Naive thymus-derived CD4-positive, alpha-beta T cell (primary cell): Measurements from ENCODE around the gene SLC6A9. TPM values are rescaled to one million over a fixed set of nuclear protein-coding genes. Genes with fewer than 3 reads are reported as not detected.

Source experiments
- ATAC-seq: fragments of 150-1000 bp; cut with Tn5 transposase; 2 replicates; pipeline ENCODE4 v1.10.0; 2021; ENCODE audit warnings: mild to moderate bottlenecking, moderate library complexity
- CTCF ChIA-PET: fragments of 350-600 bp; sonication (Branson Sonifier 250); formaldehyde crosslinking; loops from one replicate; lab custom pipeline; 2021; ENCODE audit warnings: antibody characterized with exemption; lab: Charles Lee
- POLR2A ChIA-PET: fragments of 350-600 bp; sonication (Branson Sonifier 250); formaldehyde crosslinking; loops from one replicate; lab custom pipeline; 2021; ENCODE audit warnings: antibody characterized with exemption, inconsistent platforms; lab: Charles Lee
- DNase-seq, 9 donors: peaks; one replicate each; pipeline versions ENCODE4 v3.0.0 to v3.0.0-alpha.2; 2020 to 2022; ENCODE audit warnings: mixed read lengths in 1 of 9
- H3K27ac ChIP-seq: one replicate; pipeline ENCODE4 v1.7.0; 2013; ENCODE audit warnings: mild to moderate bottlenecking, low read depth, low read length, moderate library complexity
- H3K27me3 ChIP-seq, 2 donors: one replicate each; pipeline ENCODE4 v1.7.0; 2013; ENCODE audit warnings: low read length in 2 of 2, mild to moderate bottlenecking in 2 of 2, moderate library complexity in 2 of 2; ENCODE audit not compliant: control insufficient read depth in 2 of 2, insufficient read depth in 2 of 2
- H3K36me3 ChIP-seq, 3 experiments: 1 replicate in 2 of 3; 2 replicates in 1 of 3; pipeline ENCODE4 v1.7.0; 2013; ENCODE audit warnings: low read length in 3 of 3, mild to moderate bottlenecking in 3 of 3, moderate library complexity in 1 of 3; ENCODE audit not compliant: insufficient read depth in 3 of 3, control insufficient read depth in 2 of 3
- H3K4me1 ChIP-seq, 2 donors: one replicate each; pipeline ENCODE4 v1.7.0; 2013; ENCODE audit warnings: low read length in 2 of 2, mild to moderate bottlenecking in 2 of 2, moderate library complexity in 1 of 2; ENCODE audit not compliant: control insufficient read depth in 2 of 2, insufficient read depth in 2 of 2
- H3K4me3 ChIP-seq: 2 replicates; pipeline ENCODE4 v1.7.0; 2013; ENCODE audit warnings: mild to moderate bottlenecking, low read length
- H3K9me3 ChIP-seq, 3 experiments: 1 replicate in 2 of 3; 2 replicates in 1 of 3; pipeline ENCODE4 v1.7.0; 2013; ENCODE audit warnings: low read length in 3 of 3; ENCODE audit not compliant: control insufficient read depth in 2 of 3
- H3K27ac Mint-ChIP-seq, 9 donors: one replicate each; pipeline ENCODE4 v1.8.0; 2020 to 2022; ENCODE audit warnings: mixed read lengths in 9 of 9, mild to moderate bottlenecking in 8 of 9, moderate library complexity in 5 of 9, inconsistent platforms in 2 of 9
- H3K27me3 Mint-ChIP-seq, 5 donors: one replicate each; pipeline ENCODE4 v1.8.0; 2021 to 2022; ENCODE audit warnings: mixed read lengths in 5 of 5, mild to moderate bottlenecking in 1 of 5
- H3K36me3 Mint-ChIP-seq, 5 donors: one replicate each; pipeline ENCODE4 v1.8.0; 2020 to 2022; ENCODE audit warnings: mixed read lengths in 5 of 5, mild to moderate bottlenecking in 3 of 5, inconsistent platforms in 1 of 5
- H3K4me1 Mint-ChIP-seq, 7 donors: one replicate each; pipeline ENCODE4 v1.8.0; 2020 to 2022; ENCODE audit warnings: mixed read lengths in 7 of 7, mild to moderate bottlenecking in 3 of 7, inconsistent platforms in 1 of 7
- H3K4me3 Mint-ChIP-seq, 10 donors: one replicate each; pipeline ENCODE4 v1.8.0; 2020 to 2022; ENCODE audit warnings: mild to moderate bottlenecking in 10 of 10, mixed read lengths in 10 of 10, moderate library complexity in 6 of 10, inconsistent platforms in 2 of 10
- H3K9me3 Mint-ChIP-seq, 11 donors: one replicate each; pipeline ENCODE4 v1.8.0; 2020 to 2022; ENCODE audit warnings: mixed read lengths in 11 of 11, mild to moderate bottlenecking in 4 of 11, inconsistent platforms in 1 of 11, moderate library complexity in 1 of 11
- intact Hi-C, 2 donors: fragments of 100-400 bp; cut with micrococcal nuclease; formaldehyde crosslinking; loops; one replicate each; pipeline ENCODE4 v1.15.1; 2023
- polyA plus RNA-seq, 2 donors: library from polyadenylated mRNA; unstranded; fragments of 300-500 nt; fragmentation: Illumina TruSeq; gene quantifications; one replicate each; pipeline ENCODE4 v1.2.3, GENCODE V29; 2021
- total RNA-seq, 6 experiments: library from RNA in 5 of 6; stranded (reverse) in 5 of 6; gene quantifications; 1 replicate in 5 of 6; 2 replicates in 1 of 6; pipeline ENCODE4 v1.2.3 and lab custom pipeline; 2021 to 2026

The SLC6A9 gene
- total and polyA plus RNA-seq, 7 experiments from 2014 or later = 0.26 to 5.0 (median 0.49) TPM; not detected in 2

DNA sequence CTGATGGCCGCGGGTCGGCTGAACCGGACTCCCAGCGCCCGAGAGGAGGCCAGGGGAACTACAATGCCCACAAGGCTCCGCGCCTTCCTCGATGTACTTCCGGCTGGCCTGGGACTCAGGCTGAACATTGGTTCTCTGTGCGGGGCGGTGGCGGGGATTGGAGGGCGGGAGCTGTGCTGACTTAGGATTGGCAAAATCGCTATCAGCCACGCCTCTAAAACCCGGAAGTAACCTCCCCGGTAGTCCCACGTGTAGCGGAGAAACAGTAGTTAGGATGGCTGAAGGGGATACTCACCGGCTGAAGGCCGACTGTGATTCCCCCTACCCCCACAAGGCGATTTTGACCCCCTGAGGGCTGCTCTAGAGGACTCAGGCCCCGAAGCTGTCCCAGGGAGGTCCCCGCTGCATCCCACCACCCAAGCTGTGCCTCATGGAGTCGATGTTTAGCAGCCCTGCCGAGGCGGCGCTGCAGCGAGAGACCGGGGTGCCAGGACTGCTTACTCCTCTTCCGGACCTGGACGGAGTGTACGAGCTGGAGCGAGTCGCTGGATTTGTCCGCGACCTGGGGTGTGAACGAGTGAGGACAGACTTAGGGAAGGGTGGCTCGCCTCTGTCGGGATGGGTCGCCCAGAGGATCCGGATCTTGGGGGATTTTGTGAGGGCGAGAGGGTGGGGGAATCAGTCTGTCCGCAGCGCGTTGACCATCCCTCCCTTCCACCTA is 61.4 kb downstream of the SLC6A9 start, which contains the start of gene DPH2:
Gene DPH2, plus strand, starts transcription at position 265 of the 721 bp plus-strand sequence. Its CDS starts 166 bp downstream, at position 431.
- peaks cover 0 to 4% (median 0%) of the 10 kb centered on the region in 5 donors for H3K36me3 Mint-ChIP-seq
- H3K4me3 ChIP-seq = peak within 1 kb of the TSS; percentile 71
- ChIA-PET POLR2A (interaction anchor here (1.8 to 2.1 kb wide), 2 partner anchors 21 to 24 kb away, joined by 5 to 9 read pairs; no protein-coding TSS in a partner anchor), CTCF (no interaction called here)
- peak; percentile 93 for ATAC-seq
- H3K9me3 ChIP-seq = no peaks in the 10 kb centered on the region
- no peaks in the 10 kb centered on the region for H3K27me3 Mint-ChIP-seq
- H3K27me3 ChIP-seq = no peaks in the 10 kb centered on the region
- H3K4me1 Mint-ChIP-seq = peaks cover 26 to 40% (median 32%) of the 10 kb centered on the region in 7 donors
- H3K9me3 Mint-ChIP-seq = peaks cover 0 to 1% (median 0%) of the 10 kb centered on the region in 11 donors
- intact Hi-C loops = loop anchor here (1.0 to 10.0 kb wide), 9 partner anchors 21 to 1715 kb away; partner anchors contain the start of genes IPO13 (in 2 of the 2), KDM4A (in 2 of the 2), CCDC24 (in 1 of the 2) and ELOVL1 (in 1 of the 2)
- peak within 1 kb of the TSS; percentile 73 for H3K27ac ChIP-seq
- H3K4me1 ChIP-seq = peaks cover 14 to 20% of the 10 kb centered on the region in 2 donors
- H3K36me3 ChIP-seq = peaks cover 0 to 12% (median 0%) of the 10 kb centered on the region in 3 experiments
- peak; percentile 74 to 97 (median 89) for DNase-seq
- peak within 1 kb of the TSS in 8 of 9 donors; percentile 59 to 93 (median 85) for H3K27ac Mint-ChIP-seq
- peak within 1 kb of the TSS; percentile 93 to 97 (median 95) for H3K4me3 Mint-ChIP-seq

DNA sequence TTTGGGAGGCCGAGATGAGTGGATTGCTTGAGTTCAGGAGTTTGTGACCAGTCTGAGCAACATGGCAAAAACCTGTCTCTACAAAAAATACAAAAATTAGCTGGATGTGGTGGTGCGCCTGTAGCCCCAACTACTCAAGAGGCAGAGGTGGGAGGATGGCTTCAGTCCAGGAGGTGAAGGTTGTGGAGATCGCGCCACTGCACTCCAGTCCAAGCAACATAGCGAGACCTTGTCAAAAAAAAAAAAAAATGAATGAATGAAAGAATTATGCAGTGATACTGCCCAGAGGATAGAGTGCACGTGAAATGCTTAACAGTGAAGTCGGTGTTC is 61.9 kb downstream of the SLC6A9 start:
- ATAC-seq (no peak), DNase-seq (no peak)
- no peaks in the 10 kb centered on the region for H3K27me3 Mint-ChIP-seq
- intact Hi-C loops = loop anchor here (1.0 kb wide), 4 partner anchors 22 to 319 kb away; partner anchors contain the start of genes IPO13 (in 2 of the 2), KDM4A (in 2 of the 2) and CCDC24 (in 1 of the 2)
- peaks cover 0 to 4% (median 0%) of the 10 kb centered on the region in 5 donors for H3K36me3 Mint-ChIP-seq
- H3K9me3 Mint-ChIP-seq = peaks cover 0 to 1% (median 0%) of the 10 kb centered on the region in 11 donors
- H3K27me3 ChIP-seq = no peaks in the 10 kb centered on the region
- CTCF ChIA-PET = no interaction called here
- H3K9me3 ChIP-seq = no peaks in the 10 kb centered on the region
- H3K27ac Mint-ChIP-seq = peak overlapping the region in 8 of 9 donors; percentile 14 to 90 (median 79)
- H3K4me3 ChIP-seq = peak overlapping the region; percentile 71
- H3K4me3 Mint-ChIP-seq = peak overlapping the region; percentile 93 to 97 (median 95)
- H3K4me1 Mint-ChIP-seq = peaks cover 25 to 40% (median 32%) of the 10 kb centered on the region in 7 donors
- H3K36me3 ChIP-seq = peaks cover 0 to 11% (median 0%) of the 10 kb centered on the region in 3 experiments
- no peak overlapping the region for H3K27ac ChIP-seq
- POLR2A ChIA-PET = interaction anchor here (1.8 to 2.1 kb wide), 2 partner anchors 21 to 24 kb away, joined by 5 to 9 read pairs; no protein-coding TSS in a partner anchor
- H3K4me1 ChIP-seq = peaks cover 14 to 20% of the 10 kb centered on the region in 2 donors

DNA sequence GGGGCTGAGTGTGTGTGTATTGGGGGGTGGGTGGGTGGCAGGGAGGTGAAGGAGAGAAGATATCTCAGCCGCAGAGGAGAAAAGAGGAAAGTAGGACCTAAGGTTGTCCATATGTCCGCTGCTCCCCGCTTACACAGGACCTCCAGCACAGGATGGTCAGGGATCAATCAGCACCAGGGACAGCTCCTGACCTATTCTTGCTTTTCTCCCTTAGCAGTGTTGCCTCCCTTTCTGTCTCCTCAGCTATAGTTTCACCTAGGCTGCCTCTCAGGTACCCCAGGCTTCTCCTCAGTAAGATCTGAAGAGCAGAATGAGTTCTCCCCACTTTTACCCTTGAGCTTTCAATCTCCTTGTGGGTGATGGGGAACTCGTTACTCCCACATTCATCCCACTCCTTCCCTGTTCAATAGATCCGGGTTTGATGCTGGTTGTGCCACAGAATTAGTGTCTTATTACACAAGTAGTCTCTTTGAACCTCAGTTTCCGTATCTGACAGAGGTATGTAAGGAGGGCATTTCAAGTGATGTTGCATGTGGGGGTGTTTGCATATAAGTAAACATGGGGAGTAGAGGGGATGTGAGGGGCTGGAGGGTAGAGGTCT is 62.8 kb downstream of the SLC6A9 start:
- Histone ChIP-seq H3K4me1 (peaks cover 9 to 15% of the 10 kb centered on the region in 2 donors), H3K27ac (no peak overlapping the region), H3K36me3 (peaks cover 0 to 15% (median 0%) of the 10 kb centered on the region in 3 experiments), H3K4me3 (no peak overlapping the region), H3K27me3 (no peaks in the 10 kb centered on the region), H3K9me3 (no peaks in the 10 kb centered on the region)
- Mint-ChIP-seq H3K9me3 (no peaks in the 10 kb centered on the region), H3K4me3 (no peak overlapping the region), H3K27me3 (no peaks in the 10 kb centered on the region), H3K4me1 (peaks cover 15 to 31% (median 24%) of the 10 kb centered on the region in 7 donors), H3K36me3 (peaks cover 0 to 4% (median 0%) of the 10 kb centered on the region in 5 donors), H3K27ac (peak overlapping the region in 1 of 9 donors; percentile 26)
- ATAC-seq = no peak
- DNase-seq = no peak
- intact Hi-C loops = loop anchor here in 1 of 2 donors (1.0 kb wide), 1 partner anchor 205 kb away; no protein-coding TSS in a partner anchor
- POLR2A ChIA-PET = no interaction called here
- CTCF ChIA-PET = no interaction called here

DNA sequence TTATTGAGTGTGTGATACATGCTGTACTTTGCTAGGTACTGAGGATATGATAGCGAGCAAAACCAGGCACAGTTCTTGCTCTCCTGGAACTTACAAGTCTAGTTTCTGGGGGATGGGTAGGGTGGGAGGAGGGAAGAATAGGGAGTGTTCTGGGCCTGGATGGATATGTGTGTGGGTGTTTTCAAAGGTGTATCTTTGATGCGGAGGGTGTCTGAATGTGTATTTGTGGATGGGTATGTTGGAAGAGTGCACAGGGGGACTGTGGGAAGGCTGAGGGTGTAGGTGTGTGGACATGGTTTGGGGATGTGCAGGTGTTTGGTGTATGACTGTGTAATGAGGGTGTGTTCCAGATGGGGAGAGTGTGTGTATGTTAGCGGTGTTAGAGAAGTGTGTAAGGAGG is 65.9 kb downstream of the SLC6A9 start:
- ChIA-PET POLR2A (no interaction called here), CTCF (no interaction called here)
- H3K27ac Mint-ChIP-seq = no peak overlapping the region
- no peaks in the 10 kb centered on the region for H3K9me3 Mint-ChIP-seq
- Histone ChIP-seq H3K27me3 (no peaks in the 10 kb centered on the region), H3K27ac (no peak overlapping the region), H3K36me3 (peaks cover 0 to 17% (median 0%) of the 10 kb centered on the region in 3 experiments), H3K4me3 (no peak overlapping the region), H3K4me1 (peaks cover 2 to 8% of the 10 kb centered on the region in 2 donors), H3K9me3 (no peaks in the 10 kb centered on the region)
- no peak overlapping the region for H3K4me3 Mint-ChIP-seq
- DNase-seq (no peak), ATAC-seq (no peak)
- H3K4me1 Mint-ChIP-seq = peaks cover 3 to 13% (median 12%) of the 10 kb centered on the region in 7 donors
- H3K27me3 Mint-ChIP-seq = no peaks in the 10 kb centered on the region
- intact Hi-C loops = no loop called here
- peaks cover 0 to 15% (median 8%) of the 10 kb centered on the region in 5 donors for H3K36me3 Mint-ChIP-seq

DNA sequence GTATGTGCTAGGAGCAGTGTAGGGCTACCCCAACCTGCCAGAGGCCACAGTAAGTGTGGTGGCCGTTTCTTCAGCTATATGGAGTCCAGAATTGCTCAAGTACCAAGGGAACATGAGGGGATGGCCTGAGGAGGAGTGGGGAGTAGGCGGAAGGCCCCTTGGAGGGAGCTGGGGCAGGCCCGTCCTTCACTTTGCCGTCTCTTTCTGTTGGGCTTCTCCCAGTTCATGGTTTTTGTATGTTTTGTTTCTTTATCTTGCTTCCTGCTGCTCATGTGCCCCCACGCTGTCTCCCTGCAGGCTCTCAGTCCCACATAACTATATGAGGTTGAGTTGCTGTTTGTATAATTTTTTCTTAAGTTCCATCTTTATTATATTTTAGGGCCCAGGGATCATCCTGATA is 67.4 kb downstream of the SLC6A9 start:
- no peak for ATAC-seq
- Mint-ChIP-seq H3K9me3 (no peaks in the 10 kb centered on the region), H3K36me3 (peaks cover 4 to 19% (median 4%) of the 10 kb centered on the region in 5 donors), H3K4me3 (no peak overlapping the region), H3K27ac (no peak overlapping the region), H3K4me1 (no peaks in the 10 kb centered on the region), H3K27me3 (no peaks in the 10 kb centered on the region)
- Histone ChIP-seq H3K9me3 (no peaks in the 10 kb centered on the region), H3K36me3 (peaks cover 0 to 26% (median 0%) of the 10 kb centered on the region in 3 experiments), H3K4me3 (no peak overlapping the region), H3K27me3 (no peaks in the 10 kb centered on the region), H3K27ac (no peak overlapping the region), H3K4me1 (no peaks in the 10 kb centered on the region)
- intact Hi-C loops = no loop called here
- DNase-seq = no peak
- ChIA-PET CTCF (interaction anchor here (0.7 to 1.0 kb wide), 3 partner anchors 8 to 29 kb away, joined by 3 to 4 read pairs (median 3); no protein-coding TSS in a partner anchor), POLR2A (interaction anchor here (0.9 kb wide), 1 partner anchor 11 kb away, joined by 3 read pairs; the partner anchor contains the start of gene ATP6V0B)

DNA sequence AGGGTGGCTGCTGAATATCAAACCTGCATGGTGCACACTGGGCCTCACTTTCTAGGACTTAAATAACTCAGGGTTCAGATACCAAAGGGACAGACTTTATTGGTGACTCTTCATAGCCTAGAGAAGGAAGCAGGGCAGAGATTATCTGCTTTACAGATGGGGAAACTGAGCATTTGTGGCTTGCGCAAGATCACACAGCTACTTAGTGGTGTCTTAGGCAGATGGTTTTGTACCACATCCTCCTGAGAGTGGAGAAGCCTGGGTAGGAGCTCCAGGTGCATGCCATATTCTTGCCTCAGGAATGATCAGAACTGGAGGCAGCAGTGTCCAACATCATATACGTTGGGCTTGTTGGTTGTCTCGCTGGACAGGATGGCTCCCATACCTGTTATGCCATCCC is 68.3 kb downstream of the SLC6A9 start:
- ATAC-seq (no peak), DNase-seq (no peak)
- Mint-ChIP-seq H3K27ac (no peak overlapping the region), H3K4me3 (no peak overlapping the region), H3K36me3 (peaks cover 4 to 28% (median 12%) of the 10 kb centered on the region in 5 donors), H3K27me3 (no peaks in the 10 kb centered on the region), H3K4me1 (no peaks in the 10 kb centered on the region), H3K9me3 (no peaks in the 10 kb centered on the region)
- Histone ChIP-seq H3K4me1 (no peaks in the 10 kb centered on the region), H3K27ac (no peak overlapping the region), H3K9me3 (no peaks in the 10 kb centered on the region), H3K4me3 (no peak overlapping the region), H3K36me3 (peaks cover 0 to 35% (median 0%) of the 10 kb centered on the region in 3 experiments), H3K27me3 (no peaks in the 10 kb centered on the region)
- intact Hi-C loops = no loop called here
- CTCF ChIA-PET = interaction anchor here (0.7 to 1.0 kb wide), 2 partner anchors 9 to 28 kb away, joined by 3 to 4 read pairs; no protein-coding TSS in a partner anchor
- POLR2A ChIA-PET = no interaction called here
